GF-D8 (cell line): Measurements from ENCODE around the gene GPR83.
"Not testable (repeated sequence)": the region's sequence is repeated elsewhere in the genome, so short reads cannot be mapped to it uniquely, and the experiment has no call there.

Experiments
- DNase-seq: peaks from one replicate; lab custom pipeline; 2025; lab: John Stamatoyannopoulos, UW

Gene GPR83

GRCh38 chr11:94370576-94370975 lies 30.6 kb downstream of the GPR83 start:
- not testable (repeated sequence) for DNase-seq

GRCh38 chr11:94350850-94351563 lies 50.2 kb downstream of the GPR83 start:
- not testable (repeated sequence) for DNase-seq

GRCh38 chr11:94346311-94346710 lies 54.9 kb downstream of the GPR83 start:
- not testable (repeated sequence) for DNase-seq

GRCh38 chr11:94343495-94343894 lies 57.7 kb downstream of the GPR83 start:
- DNase-seq = no peak

- DNase-seq = no peak
These were observed 59.0 kb downstream of the GPR83 start for GRCh38 chr11:94342250-94342649.

GRCh38 chr11:94338651-94339050 lies 62.6 kb downstream of the GPR83 start:
- no peak for DNase-seq

GRCh38 chr11:94336033-94336432 lies 65.2 kb downstream of the GPR83 start:
- DNase-seq = no peak

- DNase-seq = no peak
These were observed 68.4 kb downstream of the GPR83 start for GRCh38 chr11:94332814-94333213.

GRCh38 chr11:94330789-94331188 lies 70.4 kb downstream of the GPR83 start:
- DNase-seq = no peak

GRCh38 chr11:94329501-94329900 lies 71.7 kb downstream of the GPR83 start:
- no peak for DNase-seq

- DNase-seq = no peak
These were observed 72.6 kb downstream of the GPR83 start for GRCh38 chr11:94328587-94329080.
